Neuronal stem cell (in vitro differentiated cells): ENCODE results near the gene SV2C.

Experiments
- DNase-seq: peaks from one replicate; pipeline ENCODE4 v3.0.0-alpha.2; 2013; ENCODE audit warnings: low spot score
- H2AFZ ChIP-seq: one replicate; pipeline ENCODE4 v1.6.1; 2013; ENCODE audit warnings: mild to moderate bottlenecking, low read length, inconsistent platforms
- H2AK5ac ChIP-seq: 2 replicates; pipeline ENCODE4 v1.6.1; 2013; ENCODE audit warnings: low read depth, mild to moderate bottlenecking, inconsistent platforms, low read length, moderate library complexity, mixed read lengths
- H2BK120ac ChIP-seq: 2 replicates; pipeline ENCODE4 v1.6.1; 2013; ENCODE audit warnings: low read depth, mild to moderate bottlenecking, inconsistent platforms, low read length, moderate library complexity, mixed read lengths
- H2BK12ac ChIP-seq: one replicate; pipeline ENCODE4 v1.6.1; 2013; ENCODE audit warnings: low read length, inconsistent platforms
- H2BK15ac ChIP-seq: 2 replicates; pipeline ENCODE4 v1.6.1; 2013; ENCODE audit warnings: mild to moderate bottlenecking, low read length, inconsistent platforms, mixed read lengths
- H2BK5ac ChIP-seq: one replicate; pipeline ENCODE4 v1.6.1; 2013; ENCODE audit warnings: inconsistent platforms, mild to moderate bottlenecking, low read length, moderate library complexity
- H3K14ac ChIP-seq: one replicate; pipeline ENCODE4 v1.6.1; 2013; ENCODE audit warnings: low read length, inconsistent platforms
- H3K18ac ChIP-seq: 2 replicates; pipeline ENCODE4 v1.6.1; 2013; ENCODE audit warnings: low read length, inconsistent platforms
- H3K23ac ChIP-seq: 2 replicates; pipeline ENCODE4 v1.6.1; 2013; ENCODE audit warnings: low read depth, mild to moderate bottlenecking, mixed read lengths, low read length, inconsistent platforms; ENCODE audit not compliant: poor library complexity
- H3K27ac ChIP-seq: replicated peaks from 3 replicates; pipeline ENCODE4 v1.5.1; 2013; ENCODE audit warnings: low read length, inconsistent platforms
- H3K27me3 ChIP-seq, 3 experiments: 2 replicates each; pipeline ENCODE4 v1.6.1; 2013; ENCODE audit warnings: low read length in 3 of 3, mild to moderate bottlenecking in 2 of 3, inconsistent platforms in 1 of 3, low read depth in 1 of 3, mixed read lengths in 1 of 3, moderate library complexity in 1 of 3; ENCODE audit not compliant: control insufficient read depth in 3 of 3, insufficient read depth in 3 of 3
- H3K36me3 ChIP-seq, 2 donors: replicated peaks in 1 of 2; 2 replicates each; pipeline ENCODE4 v1.6.1; 2013; ENCODE audit warnings: low read length in 2 of 2; ENCODE audit not compliant: control insufficient read depth in 2 of 2, insufficient read depth in 2 of 2
- H3K4ac ChIP-seq: 2 replicates; pipeline ENCODE4 v1.6.1; 2013; ENCODE audit warnings: inconsistent platforms, mild to moderate bottlenecking, low read length, moderate library complexity
- H3K4me1 ChIP-seq, 2 donors: 1 replicate in 1 of 2; 2 replicates in 1 of 2; pipeline ENCODE4 v1.6.1; 2013; ENCODE audit warnings: low read length in 2 of 2, low read depth in 1 of 2; ENCODE audit not compliant: control insufficient read depth in 2 of 2, insufficient read depth in 1 of 2
- H3K4me2 ChIP-seq: one replicate; pipeline ENCODE4 v1.6.1; 2013; ENCODE audit warnings: mild to moderate bottlenecking, low read length, inconsistent platforms; ENCODE audit not compliant: insufficient read depth, poor library complexity, severe bottlenecking
- H3K4me3 ChIP-seq, 2 donors: 2 replicates each; pipeline ENCODE4 v1.5.1; 2013; ENCODE audit warnings: low read length in 2 of 2, mild to moderate bottlenecking in 2 of 2, inconsistent platforms in 1 of 2, moderate library complexity in 1 of 2
- H3K79me1 ChIP-seq: one replicate; pipeline ENCODE4 v1.6.1; 2013; ENCODE audit warnings: low read depth, mild to moderate bottlenecking, inconsistent platforms, low read length, moderate library complexity
- H3K9ac ChIP-seq: one replicate; pipeline ENCODE4 v1.6.1; 2013; ENCODE audit warnings: mild to moderate bottlenecking, low read depth, low read length, inconsistent platforms; ENCODE audit not compliant: poor library complexity
- H3K9me3 ChIP-seq, 2 donors: replicated peaks in 1 of 2; 2 replicates each; pipeline versions ENCODE3 to v1.6.1; 2013; ENCODE audit warnings: low read length in 2 of 2, mild to moderate bottlenecking in 2 of 2, inconsistent platforms in 1 of 2, low read depth in 1 of 2, mixed read lengths in 1 of 2, moderate library complexity in 1 of 2; ENCODE audit not compliant: control insufficient read depth in 2 of 2, insufficient read depth in 1 of 2
- H4K8ac ChIP-seq: one replicate; pipeline ENCODE4 v1.6.1; 2013; ENCODE audit warnings: low read depth, mild to moderate bottlenecking, inconsistent platforms, low read length, moderate library complexity
- H4K91ac ChIP-seq: one replicate; pipeline ENCODE4 v1.6.1; 2013; ENCODE audit warnings: low read length, low read depth, mild to moderate bottlenecking, inconsistent platforms; ENCODE audit not compliant: poor library complexity
- WGBS, 2 donors: extraction: QIAGEN DNeasy Blood & Tissue Kit; methylation state at CpG; one replicate each; pipeline ENCODE4 v1.1.7; 2013; ENCODE audit warnings: missing lambda C conversion rate in 2 of 2, mixed read lengths in 1 of 2; ENCODE audit not compliant: insufficient read length in 2 of 2, insufficient replicate concordance in 1 of 2; ENCODE audit errors: extremely low coverage in 2 of 2; 5-methylcytosine and 5-hydroxymethylcytosine counted together

The SV2C gene

DNA sequence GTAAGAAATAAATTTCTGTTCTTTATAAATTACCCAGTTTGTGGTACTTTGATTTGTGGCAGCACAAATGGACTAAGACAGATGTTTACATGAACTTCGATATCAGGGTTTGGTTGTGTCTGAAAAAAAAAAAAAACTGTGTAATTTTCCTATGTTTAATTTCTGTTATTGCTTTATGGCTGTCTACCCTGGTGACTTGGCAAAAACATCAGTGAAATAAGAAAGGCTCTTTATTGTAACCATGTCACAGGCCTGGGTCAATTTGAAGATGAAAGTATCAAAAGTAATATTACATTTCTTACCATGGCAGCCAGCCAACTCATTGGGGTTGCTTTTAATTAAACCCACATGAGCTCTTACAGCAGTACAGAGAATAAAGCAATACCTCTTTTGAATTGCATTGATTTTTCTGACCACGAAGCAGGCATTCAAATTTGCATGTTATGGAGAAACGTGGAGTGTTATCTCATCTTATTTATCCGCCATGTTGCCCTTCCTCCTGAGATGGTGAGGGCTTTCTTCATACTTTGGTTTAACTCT lies 20.6 kb upstream of the SV2C start:
- no peaks in the 10 kb centered on the region for H3K27me3 ChIP-seq
- H3K36me3 ChIP-seq: no peaks in the 10 kb centered on the region
- no peak overlapping the region for H3K14ac ChIP-seq
- H3K4me2 ChIP-seq: no peak overlapping the region
- no peak overlapping the region for H3K4me3 ChIP-seq
- no peak overlapping the region for H3K9ac ChIP-seq
- H4K8ac ChIP-seq: no peak overlapping the region
- DNase-seq: no peak
- H3K18ac ChIP-seq: no peak overlapping the region
- H3K4me1 ChIP-seq: no peaks in the 10 kb centered on the region
- H3K9me3 ChIP-seq: no peaks in the 10 kb centered on the region
- no peaks in the 10 kb centered on the region for H3K79me1 ChIP-seq
- no peak overlapping the region for H2BK12ac ChIP-seq
- H2BK5ac ChIP-seq: no peak overlapping the region
- no peak overlapping the region for H3K4ac ChIP-seq
- H3K27ac ChIP-seq: no peak overlapping the region
- H2AFZ ChIP-seq: no peak overlapping the region
- no peak overlapping the region for H2BK15ac ChIP-seq
- no peak overlapping the region for H4K91ac ChIP-seq
- H2BK120ac ChIP-seq: no peak overlapping the region
- no peak overlapping the region for H3K23ac ChIP-seq
- no CpG with 5 or more reads among the region's 4 CpGs for WGBS, 2 donors
- no peak overlapping the region for H2AK5ac ChIP-seq

DNA sequence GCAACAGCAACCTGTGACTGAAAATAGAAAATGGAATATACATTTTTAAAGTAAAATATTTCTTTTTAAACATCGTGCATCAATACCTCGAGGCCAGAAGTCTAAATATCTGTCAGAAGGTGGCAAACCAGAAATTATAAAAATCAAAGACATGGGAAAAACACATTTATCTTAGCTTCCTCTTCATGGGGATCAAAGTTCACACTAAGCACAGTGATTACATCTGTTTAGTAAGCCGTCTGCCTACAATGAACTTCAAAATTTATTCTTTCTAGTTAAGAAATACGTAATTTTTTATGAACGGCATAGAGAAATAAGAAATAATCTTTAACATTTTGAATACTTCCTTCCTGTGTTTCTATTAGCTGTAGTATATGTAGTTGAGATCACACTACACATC lies 17.9 kb upstream of the SV2C start:
- Histone ChIP-seq H2BK5ac (no peak overlapping the region), H3K18ac (no peak overlapping the region), H2AK5ac (no peak overlapping the region), H3K4me2 (no peak overlapping the region), H4K91ac (no peak overlapping the region), H3K36me3 (no peaks in the 10 kb centered on the region), H3K23ac (no peak overlapping the region), H3K27me3 (no peaks in the 10 kb centered on the region), H3K79me1 (no peaks in the 10 kb centered on the region), H2BK15ac (no peak overlapping the region), H4K8ac (no peak overlapping the region), H2AFZ (no peak overlapping the region), H3K4me3 (no peak overlapping the region), H3K14ac (no peak overlapping the region), H3K4me1 (peaks cover 0 to 2% of the 10 kb centered on the region in 2 donors), H2BK12ac (no peak overlapping the region), H3K9me3 (no peaks in the 10 kb centered on the region), H3K9ac (no peak overlapping the region), H2BK120ac (no peak overlapping the region), H3K27ac (no peak overlapping the region), H3K4ac (no peak overlapping the region)
- no CpG with 5 or more reads among the region's 5 CpGs for WGBS, 2 donors
- no peak for DNase-seq

DNA sequence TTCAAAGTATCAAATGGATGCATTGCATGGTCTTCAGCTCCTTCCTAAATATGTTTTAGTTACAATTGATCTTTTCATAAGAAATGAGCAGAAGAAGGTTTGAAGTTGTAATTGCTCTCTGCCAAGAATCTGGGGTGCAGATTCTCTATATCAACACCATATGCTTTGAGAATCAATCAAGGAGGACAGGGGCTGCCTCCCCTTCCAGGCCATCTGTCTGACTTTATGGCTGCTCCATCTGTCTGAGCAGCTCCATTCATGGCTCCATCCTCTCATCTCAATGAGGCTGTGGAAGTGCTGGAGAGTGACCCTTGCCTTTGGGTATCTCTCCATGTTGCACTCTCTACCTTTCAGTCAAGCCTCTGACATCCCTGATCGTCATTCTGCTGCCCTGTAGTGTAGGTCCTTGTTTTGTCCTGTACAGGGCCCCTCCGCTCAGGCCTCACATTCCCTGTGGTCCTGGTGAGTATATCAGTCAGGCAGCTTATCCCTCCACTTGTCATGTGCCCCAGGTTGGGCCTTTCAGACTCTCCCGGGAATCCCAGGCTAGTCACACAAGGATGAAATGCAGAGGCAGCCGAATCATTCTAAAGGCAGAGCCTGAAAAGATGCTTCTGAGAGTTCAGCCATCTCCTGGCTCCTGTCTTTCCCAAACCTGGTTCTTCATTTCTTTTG lies 14.0 kb upstream of the SV2C start:
- no peak overlapping the region for H3K4ac ChIP-seq
- no peak overlapping the region for H3K18ac ChIP-seq
- H3K79me1 ChIP-seq: no peaks in the 10 kb centered on the region
- H2BK15ac ChIP-seq: no peak overlapping the region
- no peaks in the 10 kb centered on the region for H3K9me3 ChIP-seq
- no peak overlapping the region for H3K14ac ChIP-seq
- H2AFZ ChIP-seq: no peak overlapping the region
- H3K36me3 ChIP-seq: no peaks in the 10 kb centered on the region
- no peak overlapping the region for H2BK12ac ChIP-seq
- H2BK5ac ChIP-seq: no peak overlapping the region
- no peak overlapping the region for H2BK120ac ChIP-seq
- H3K4me1 ChIP-seq: peaks cover 0 to 2% of the 10 kb centered on the region in 2 donors
- H3K23ac ChIP-seq: no peak overlapping the region
- no peak overlapping the region for H4K91ac ChIP-seq
- H3K4me3 ChIP-seq: no peak overlapping the region
- no peak overlapping the region for H3K9ac ChIP-seq
- no peak overlapping the region for H4K8ac ChIP-seq
- H3K4me2 ChIP-seq: no peak overlapping the region
- no CpG with 5 or more reads among the region's 4 CpGs for WGBS, 2 donors
- H3K27me3 ChIP-seq: no peaks in the 10 kb centered on the region
- no peak overlapping the region for H3K27ac ChIP-seq
- DNase-seq: no peak
- no peak overlapping the region for H2AK5ac ChIP-seq

DNA sequence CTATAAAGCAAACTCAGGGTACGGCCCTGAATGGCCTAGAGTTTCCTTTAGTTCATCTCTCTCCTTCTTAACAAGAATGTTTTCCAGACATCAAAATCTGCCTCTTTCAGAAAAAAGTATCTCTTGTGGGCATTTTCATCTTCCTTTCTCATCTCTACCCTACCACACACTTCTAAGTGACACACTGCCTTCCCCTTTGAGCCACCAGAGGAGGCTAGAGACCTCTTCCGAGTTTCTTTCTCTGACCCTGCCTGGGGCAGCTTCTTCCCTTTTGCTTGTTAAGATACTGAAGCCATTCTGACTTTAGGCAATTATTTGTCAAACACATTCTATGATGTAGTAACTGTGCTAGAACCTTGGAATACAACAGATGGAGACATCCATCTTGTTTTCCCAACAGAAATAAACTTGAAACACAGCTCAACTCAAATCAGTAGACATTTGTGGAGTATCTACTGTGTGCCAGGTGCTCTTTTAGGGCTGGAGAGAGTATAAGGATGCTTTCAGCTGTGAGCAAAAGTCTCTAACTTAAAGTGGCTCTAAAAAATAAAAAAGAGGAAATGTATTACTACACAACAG lies 8.6 kb upstream of the SV2C start:
- H4K8ac ChIP-seq: no peak overlapping the region
- no peak overlapping the region for H3K9ac ChIP-seq
- H3K4me2 ChIP-seq: no peak overlapping the region
- no peak overlapping the region for H2BK12ac ChIP-seq
- H3K27me3 ChIP-seq: peaks cover 0 to 11% (median 2%) of the 10 kb centered on the region in 3 experiments
- no peak overlapping the region for H3K18ac ChIP-seq
- H3K27ac ChIP-seq: no peak overlapping the region
- H3K4ac ChIP-seq: no peak overlapping the region
- H3K4me1 ChIP-seq: no peaks in the 10 kb centered on the region
- no peaks in the 10 kb centered on the region for H3K79me1 ChIP-seq
- no peak overlapping the region for H2BK15ac ChIP-seq
- no peak overlapping the region for H4K91ac ChIP-seq
- H3K23ac ChIP-seq: no peak overlapping the region
- no peak overlapping the region for H3K4me3 ChIP-seq
- no peak overlapping the region for H2BK120ac ChIP-seq
- no peaks in the 10 kb centered on the region for H3K9me3 ChIP-seq
- H2AK5ac ChIP-seq: no peak overlapping the region
- no peaks in the 10 kb centered on the region for H3K36me3 ChIP-seq
- H2BK5ac ChIP-seq: no peak overlapping the region
- no peak for DNase-seq
- H2AFZ ChIP-seq: no peak overlapping the region
- no CpG with 5 or more reads among the region's 2 CpGs for WGBS, 2 donors
- H3K14ac ChIP-seq: no peak overlapping the region
